Osteocyte (in vitro differentiated cells): Measurements from ENCODE around the gene SECISBP2. TPM values are rescaled to one million over a fixed set of nuclear protein-coding genes. Genes with fewer than 3 reads are reported as not detected.

ENCODE experiments used
- DNase-seq: peaks from one replicate; pipeline ENCODE4 v3.0.0; 2021; ENCODE audit warnings: mixed read lengths; ENCODE audit not compliant: unreplicated experiment; ENCODE audit errors: extremely low spot score
- H3K27ac Mint-ChIP-seq: one replicate; pipeline ENCODE4 v1.8.0; 2021; ENCODE audit warnings: mild to moderate bottlenecking, mixed read lengths; ENCODE audit not compliant: unreplicated experiment
- H3K27me3 Mint-ChIP-seq: one replicate; pipeline ENCODE4 v1.8.0; 2021; ENCODE audit warnings: mixed read lengths; ENCODE audit not compliant: unreplicated experiment
- H3K36me3 Mint-ChIP-seq: one replicate; pipeline ENCODE4 v1.8.0; 2021; ENCODE audit warnings: mixed read lengths; ENCODE audit not compliant: unreplicated experiment
- H3K4me1 Mint-ChIP-seq: one replicate; pipeline ENCODE4 v1.8.0; 2021; ENCODE audit warnings: mixed read lengths; ENCODE audit not compliant: unreplicated experiment
- H3K4me3 Mint-ChIP-seq: one replicate; pipeline ENCODE4 v1.8.0; 2021; ENCODE audit warnings: mild to moderate bottlenecking, moderate library complexity, mixed read lengths; ENCODE audit not compliant: unreplicated experiment
- H3K9me3 Mint-ChIP-seq: one replicate; pipeline ENCODE4 v1.8.0; 2021; ENCODE audit warnings: mixed read lengths; ENCODE audit not compliant: unreplicated experiment
- total RNA-seq: library from RNA; stranded (reverse); gene quantifications from 2 replicates; pipeline ENCODE4 v1.2.1, GENCODE V29; 2021
- TF ChIP-seq, protein P1 (sequence below): fragments of 200-600 bp; sonication (generic); IDR thresholded peaks from 2 replicates; pipeline ENCODE4 v1.5.0; 2021; ENCODE audit warnings: antibody characterized with exemption, mild to moderate bottlenecking, moderate library complexity

Gene SECISBP2
- total RNA-seq, 1 donor from 2014 or later, result 31.5 TPM

DNA sequence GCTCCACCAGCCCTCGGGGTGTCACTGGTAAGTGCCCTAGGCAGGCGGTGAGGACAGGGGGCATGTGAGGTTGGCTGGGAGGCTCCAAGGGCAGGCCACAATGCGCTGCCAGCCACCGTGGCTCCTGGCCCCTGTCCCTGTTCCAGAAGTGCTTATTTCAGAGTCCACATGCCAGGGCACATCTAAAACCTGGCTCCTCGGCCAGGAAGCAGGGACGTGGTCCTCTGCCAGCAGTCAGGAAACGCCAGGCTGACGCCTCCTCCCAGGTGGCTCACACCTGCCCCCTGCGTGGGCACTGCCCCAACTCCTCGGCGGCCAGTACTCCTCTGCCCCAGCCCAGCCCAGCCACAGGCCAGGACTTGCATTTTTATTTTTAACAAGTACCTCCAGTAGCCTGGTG lies 68.5 kb downstream of the SECISBP2 start:
- H3K27me3 Mint-ChIP-seq, result no peaks in the 10 kb centered on the region
- H3K4me1 Mint-ChIP-seq, result no peaks in the 10 kb centered on the region
- DNase-seq, result no peak
- peaks cover 5% of the 10 kb centered on the region for H3K36me3 Mint-ChIP-seq
- TF ChIP-seq, protein P1, sequence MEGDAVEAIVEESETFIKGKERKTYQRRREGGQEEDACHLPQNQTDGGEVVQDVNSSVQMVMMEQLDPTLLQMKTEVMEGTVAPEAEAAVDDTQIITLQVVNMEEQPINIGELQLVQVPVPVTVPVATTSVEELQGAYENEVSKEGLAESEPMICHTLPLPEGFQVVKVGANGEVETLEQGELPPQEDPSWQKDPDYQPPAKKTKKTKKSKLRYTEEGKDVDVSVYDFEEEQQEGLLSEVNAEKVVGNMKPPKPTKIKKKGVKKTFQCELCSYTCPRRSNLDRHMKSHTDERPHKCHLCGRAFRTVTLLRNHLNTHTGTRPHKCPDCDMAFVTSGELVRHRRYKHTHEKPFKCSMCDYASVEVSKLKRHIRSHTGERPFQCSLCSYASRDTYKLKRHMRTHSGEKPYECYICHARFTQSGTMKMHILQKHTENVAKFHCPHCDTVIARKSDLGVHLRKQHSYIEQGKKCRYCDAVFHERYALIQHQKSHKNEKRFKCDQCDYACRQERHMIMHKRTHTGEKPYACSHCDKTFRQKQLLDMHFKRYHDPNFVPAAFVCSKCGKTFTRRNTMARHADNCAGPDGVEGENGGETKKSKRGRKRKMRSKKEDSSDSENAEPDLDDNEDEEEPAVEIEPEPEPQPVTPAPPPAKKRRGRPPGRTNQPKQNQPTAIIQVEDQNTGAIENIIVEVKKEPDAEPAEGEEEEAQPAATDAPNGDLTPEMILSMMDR, result no peak
- no peaks in the 10 kb centered on the region for H3K9me3 Mint-ChIP-seq
- H3K4me3 Mint-ChIP-seq, result no peak overlapping the region
- H3K27ac Mint-ChIP-seq, result no peak overlapping the region

GRCh38 chr9:89387197-89387849 lies 69.0 kb downstream of the SECISBP2 start:
- TF ChIP-seq, protein P1, result no peak
- Mint-ChIP-seq H3K27me3 (no peaks in the 10 kb centered on the region), H3K9me3 (no peaks in the 10 kb centered on the region), H3K36me3 (peaks cover 5% of the 10 kb centered on the region), H3K4me3 (no peak overlapping the region), H3K27ac (no peak overlapping the region), H3K4me1 (no peaks in the 10 kb centered on the region)
- no peak for DNase-seq

GRCh38 chr9:89388084-89388867 lies 70.0 kb downstream of the SECISBP2 start:
- Mint-ChIP-seq H3K36me3 (peaks cover 5% of the 10 kb centered on the region), H3K9me3 (no peaks in the 10 kb centered on the region), H3K4me1 (no peaks in the 10 kb centered on the region), H3K27me3 (no peaks in the 10 kb centered on the region), H3K27ac (no peak overlapping the region), H3K4me3 (no peak overlapping the region)
- TF ChIP-seq, protein P1, result no peak
- no peak for DNase-seq

DNA sequence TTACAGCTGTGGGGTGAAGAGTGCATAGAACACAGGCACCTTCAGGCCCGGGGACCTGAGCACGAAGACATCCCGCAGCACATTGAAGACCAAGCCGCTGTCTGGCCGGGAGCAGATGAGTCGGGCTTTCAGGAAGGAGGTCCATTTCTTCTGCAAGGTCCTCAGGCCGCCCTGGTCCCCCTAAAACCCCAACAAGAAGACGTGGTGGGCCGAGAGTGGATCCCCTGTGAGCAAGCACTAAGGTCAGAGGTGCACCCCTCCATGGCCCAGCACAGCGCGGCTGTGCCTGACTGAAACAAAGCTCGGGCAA lies 70.5 kb downstream of the SECISBP2 start:
- Mint-ChIP-seq H3K27me3 (no peaks in the 10 kb centered on the region), H3K36me3 (peaks cover 5% of the 10 kb centered on the region), H3K9me3 (no peaks in the 10 kb centered on the region), H3K4me3 (no peak overlapping the region), H3K27ac (no peak overlapping the region), H3K4me1 (no peaks in the 10 kb centered on the region)
- no peak for DNase-seq
- TF ChIP-seq, protein P1, result no peak

GRCh38 chr9:89390068-89390555 lies 71.8 kb downstream of the SECISBP2 start:
- Mint-ChIP-seq H3K27me3 (no peaks in the 10 kb centered on the region), H3K4me1 (no peaks in the 10 kb centered on the region)

More at GRCh38 chr9:89390068-89390555, 71.8 kb downstream of the SECISBP2 start:
- Mint-ChIP-seq H3K9me3 (no peaks in the 10 kb centered on the region), H3K36me3 (peaks cover 5% of the 10 kb centered on the region), H3K4me3 (no peak overlapping the region), H3K27ac (no peak overlapping the region)
- TF ChIP-seq, protein P1, result no peak
- DNase-seq, result no peak
